GM19043 (cell line): ENCODE data around the gene SLC9A9.

Experiments used
- ATAC-seq: cut with Tn5 transposase; IDR thresholded peaks from one replicate; pipeline ENCODE4 v1.9.1; 2021; ENCODE audit warnings: low read depth; ENCODE audit not compliant: unreplicated experiment

Gene SLC9A9

GRCh38 chr3:143239031-143239430 lies 609.2 kb downstream of the SLC9A9 start:
- no peak for ATAC-seq

DNA sequence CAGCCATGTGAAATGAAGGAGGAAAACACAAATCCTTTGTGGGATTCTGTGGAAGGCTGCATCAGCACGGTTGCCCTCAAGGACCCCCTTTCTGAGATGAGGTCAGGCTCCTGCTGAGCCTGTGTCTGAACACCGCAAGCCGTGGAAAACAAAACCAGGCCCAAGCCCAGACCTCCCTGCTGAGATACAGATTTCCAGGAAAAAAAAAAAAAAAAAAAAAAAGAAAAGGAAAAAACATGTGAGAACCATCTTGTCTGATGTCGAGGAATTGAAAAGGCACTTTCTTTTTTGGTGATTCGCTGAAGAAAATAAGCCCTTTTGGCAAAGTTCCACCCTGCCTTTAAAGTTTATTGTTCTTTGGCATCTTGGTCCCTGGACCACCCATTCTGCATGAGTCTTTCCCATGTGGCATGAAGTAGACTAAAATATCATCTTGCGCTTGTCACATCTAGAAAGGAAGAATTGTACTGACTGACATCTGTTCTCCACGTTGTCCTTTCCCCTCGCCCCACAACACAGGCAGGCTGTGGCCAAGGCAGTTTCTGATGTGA lies 611.1 kb downstream of the SLC9A9 start:
- no peak for ATAC-seq

GRCh38 chr3:143236226-143236964 lies 611.9 kb downstream of the SLC9A9 start:
- no peak for ATAC-seq

- no peak for ATAC-seq
Measured at GRCh38 chr3:143235614-143236204, 612.6 kb downstream of the SLC9A9 start.

GRCh38 chr3:143234526-143234925 lies 613.7 kb downstream of the SLC9A9 start:
- ATAC-seq = no peak

DNA sequence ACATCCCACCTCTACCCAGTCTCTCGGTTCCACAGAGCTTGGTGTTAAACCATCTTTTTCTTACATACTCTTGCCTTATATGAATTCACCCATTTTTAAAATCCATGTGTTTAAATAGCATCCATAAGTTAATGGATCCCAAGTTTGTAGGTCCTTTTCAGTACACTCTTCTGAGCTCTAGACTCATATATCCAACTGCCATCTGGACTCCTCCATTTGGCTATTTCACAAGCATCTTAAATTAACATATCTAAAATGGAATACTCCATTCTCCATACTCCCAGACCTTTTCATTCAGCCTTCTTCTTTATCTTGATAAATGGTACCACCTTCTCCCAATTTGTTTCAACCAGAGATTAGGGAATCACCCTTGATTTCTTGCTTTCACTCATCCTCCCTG lies 615.3 kb downstream of the SLC9A9 start:
- ATAC-seq = no peak

DNA sequence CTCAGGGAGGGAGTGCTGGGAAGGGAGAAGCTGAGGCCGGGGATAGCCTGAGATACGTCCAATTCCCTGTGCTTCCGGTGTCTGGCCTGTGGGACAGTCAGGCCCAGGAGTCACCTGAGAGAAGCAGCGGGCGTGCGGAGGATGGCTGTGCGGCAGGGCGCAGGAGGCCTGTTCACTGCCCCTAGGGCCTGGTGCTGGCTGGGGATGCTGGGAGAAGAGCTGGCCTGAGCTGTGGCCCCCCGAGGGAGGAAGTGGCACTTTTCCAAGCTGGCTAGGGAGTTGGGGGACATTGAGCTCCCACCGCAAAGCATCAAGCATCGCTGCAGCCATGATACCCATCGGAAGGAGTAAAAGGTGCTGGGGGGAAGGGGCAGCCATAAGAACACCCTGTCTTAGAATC lies 619.9 kb downstream of the SLC9A9 start:
- ATAC-seq = no peak

GRCh38 chr3:143226678-143227291 lies 621.5 kb downstream of the SLC9A9 start:
- ATAC-seq = no peak

GRCh38 chr3:143224716-143225115 lies 623.6 kb downstream of the SLC9A9 start:
- no peak for ATAC-seq

DNA sequence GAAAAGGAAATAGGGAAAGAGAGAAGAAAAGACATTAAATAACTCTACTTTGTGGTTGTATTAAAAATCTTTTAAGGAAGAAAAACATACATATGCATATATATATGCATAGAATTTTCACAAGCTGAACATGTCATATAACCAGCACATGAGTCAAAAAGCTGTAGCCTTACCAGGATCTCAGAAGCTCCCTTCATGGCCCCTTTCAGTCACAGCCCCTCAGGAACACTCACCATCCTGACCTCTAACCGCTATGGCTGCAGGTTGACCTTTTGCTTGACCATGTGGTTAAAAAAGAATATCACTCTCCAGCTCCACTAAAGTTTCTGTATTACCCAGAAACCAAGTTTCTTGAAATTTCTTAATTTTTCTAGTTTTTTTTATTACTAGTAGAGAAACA lies 625.3 kb downstream of the SLC9A9 start:
- ATAC-seq = no peak

GRCh38 chr3:143222505-143222904 lies 625.8 kb downstream of the SLC9A9 start:
- ATAC-seq = no peak

GRCh38 chr3:143221446-143221845 lies 626.8 kb downstream of the SLC9A9 start:
- no peak for ATAC-seq

DNA sequence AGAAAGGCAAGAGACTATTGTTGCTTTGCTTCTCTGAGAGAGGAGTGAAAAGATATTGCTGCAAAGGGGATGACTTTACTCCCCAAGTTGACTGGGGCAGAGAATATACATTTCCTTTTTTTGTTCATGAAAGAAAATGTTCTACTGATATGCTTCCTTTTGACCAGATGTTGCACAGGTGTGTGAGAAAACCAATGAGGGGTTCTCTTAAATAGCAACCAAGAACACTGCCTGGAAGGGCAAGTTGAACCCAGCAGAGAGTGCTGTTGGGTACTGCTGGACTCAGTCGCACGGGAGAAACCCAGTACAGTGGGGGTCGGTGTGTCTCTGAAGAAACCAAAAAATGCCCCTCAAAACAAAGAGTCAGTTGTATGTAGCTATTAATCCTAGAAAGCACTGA lies 627.5 kb downstream of the SLC9A9 start:
- no peak for ATAC-seq

- no peak for ATAC-seq
Measured at GRCh38 chr3:143218166-143218835, 630.0 kb downstream of the SLC9A9 start.

- no peak for ATAC-seq
Measured at GRCh38 chr3:143217283-143217682, 631.0 kb downstream of the SLC9A9 start.

- ATAC-seq = no peak
Measured at GRCh38 chr3:143216709-143217182, 631.5 kb downstream of the SLC9A9 start.
